AG04450 (cell line): Measurements from ENCODE around the gene FLNC. TPM values are rescaled to one million over a fixed set of nuclear protein-coding genes. Genes with fewer than 3 reads are reported as not detected.
A peak's percentile ranks its signal among the peaks of the same experiment; 100 is the strongest.

Experiments
- CTCF ChIA-PET: fragments of 300-600, 350-600 bp; formaldehyde crosslinking; extraction: SDS; loops from one replicate; lab custom pipeline; 2022; ENCODE audit warnings: antibody characterized with exemption, inconsistent platforms; lab: Charles Lee
- POLR2A ChIA-PET: fragments of 350-600 bp; formaldehyde crosslinking; extraction: SDS; loops from one replicate; lab custom pipeline; 2021; ENCODE audit warnings: antibody characterized with exemption, inconsistent platforms; lab: Yijun Ruan, JAX
- DNase-seq: peaks from one replicate; pipeline ENCODE4 v3.0.0-alpha.2; 2011; ENCODE audit warnings: low read depth, low spot score
- H3K27ac ChIP-seq: one replicate; pipeline ENCODE4 v1.5.1; 2012; ENCODE audit warnings: low read depth, low read length, control low read depth
- H3K27me3 ChIP-seq: one replicate; pipeline ENCODE4 v1.6.0; 2012; ENCODE audit warnings: low read length; ENCODE audit not compliant: control insufficient read depth, insufficient read depth
- H3K4me3 ChIP-seq: 2 replicates; pipeline ENCODE4 v1.5.1; 2011; ENCODE audit warnings: mild to moderate bottlenecking, low read depth, low read length, control low read depth
- H3K9me3 ChIP-seq: 2 replicates; pipeline ENCODE4 v1.5.1; 2012; ENCODE audit warnings: low read length; ENCODE audit not compliant: control insufficient read depth, insufficient read depth
- polyA plus RNA-seq: library from polyadenylated mRNA; depleted of rRNA; stranded (reverse); fragments of >200 nt; gene quantifications from 2 replicates; pipeline ENCODE4 v1.2.3, GENCODE V29; 2011
- TF ChIP-seq, protein P1 (sequence below): IDR thresholded peaks from 2 replicates; pipeline ENCODE4 v1.5.1; 2011; ENCODE audit warnings: low read depth, low read length, control low read depth, inconsistent platforms

FLNC gene
- polyA plus RNA-seq, 1 experiment = 25.8 TPM

DNA sequence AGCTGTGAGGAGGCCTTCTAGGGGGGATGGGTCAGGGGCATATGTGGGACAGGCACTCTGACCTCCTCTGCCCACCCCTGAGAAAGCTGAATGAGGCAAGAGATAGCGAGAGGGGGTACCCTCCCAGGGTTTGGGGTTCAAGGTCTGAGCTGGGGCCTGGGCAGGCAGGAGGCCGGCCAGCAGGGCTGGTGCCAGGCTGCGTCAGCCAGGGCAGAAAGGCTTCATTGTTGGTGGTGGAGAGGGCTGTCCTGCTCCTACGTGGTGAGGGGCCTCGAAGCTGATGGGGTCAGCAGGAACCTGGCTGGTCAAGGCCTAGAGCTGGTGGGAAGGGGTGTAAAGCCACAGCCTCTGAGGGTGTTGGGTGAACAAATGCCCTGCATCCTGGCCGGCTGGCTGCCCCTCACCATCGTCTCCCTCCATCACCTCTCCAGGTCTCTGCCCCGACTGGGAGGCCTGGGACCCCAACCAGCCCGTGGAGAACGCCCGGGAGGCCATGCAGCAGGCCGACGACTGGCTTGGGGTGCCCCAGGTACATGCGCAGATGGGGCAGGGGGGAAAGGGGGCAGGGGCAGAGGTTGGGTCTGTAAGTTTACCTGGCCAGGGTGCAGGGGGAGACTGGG is 6.6 kb downstream of the FLNC start:
- peak overlapping the region; percentile 65 for H3K27ac ChIP-seq
- no peak overlapping the region for H3K4me3 ChIP-seq
- ChIA-PET CTCF (interaction anchor here (2.1 kb wide), 1 partner anchor 47 kb away, joined by 8 read pairs; no protein-coding TSS in a partner anchor), POLR2A (interaction anchor here (1.6 kb wide), 1 partner anchor 9 kb away, joined by 7 read pairs; no protein-coding TSS in a partner anchor)
- H3K27me3 ChIP-seq = no peaks in the 10 kb centered on the region
- no peaks in the 10 kb centered on the region; the same call in 1 of the 2 replicates for H3K9me3 ChIP-seq
- no peak for DNase-seq
- TF ChIP-seq, protein P1, sequence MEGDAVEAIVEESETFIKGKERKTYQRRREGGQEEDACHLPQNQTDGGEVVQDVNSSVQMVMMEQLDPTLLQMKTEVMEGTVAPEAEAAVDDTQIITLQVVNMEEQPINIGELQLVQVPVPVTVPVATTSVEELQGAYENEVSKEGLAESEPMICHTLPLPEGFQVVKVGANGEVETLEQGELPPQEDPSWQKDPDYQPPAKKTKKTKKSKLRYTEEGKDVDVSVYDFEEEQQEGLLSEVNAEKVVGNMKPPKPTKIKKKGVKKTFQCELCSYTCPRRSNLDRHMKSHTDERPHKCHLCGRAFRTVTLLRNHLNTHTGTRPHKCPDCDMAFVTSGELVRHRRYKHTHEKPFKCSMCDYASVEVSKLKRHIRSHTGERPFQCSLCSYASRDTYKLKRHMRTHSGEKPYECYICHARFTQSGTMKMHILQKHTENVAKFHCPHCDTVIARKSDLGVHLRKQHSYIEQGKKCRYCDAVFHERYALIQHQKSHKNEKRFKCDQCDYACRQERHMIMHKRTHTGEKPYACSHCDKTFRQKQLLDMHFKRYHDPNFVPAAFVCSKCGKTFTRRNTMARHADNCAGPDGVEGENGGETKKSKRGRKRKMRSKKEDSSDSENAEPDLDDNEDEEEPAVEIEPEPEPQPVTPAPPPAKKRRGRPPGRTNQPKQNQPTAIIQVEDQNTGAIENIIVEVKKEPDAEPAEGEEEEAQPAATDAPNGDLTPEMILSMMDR = no peak

DNA sequence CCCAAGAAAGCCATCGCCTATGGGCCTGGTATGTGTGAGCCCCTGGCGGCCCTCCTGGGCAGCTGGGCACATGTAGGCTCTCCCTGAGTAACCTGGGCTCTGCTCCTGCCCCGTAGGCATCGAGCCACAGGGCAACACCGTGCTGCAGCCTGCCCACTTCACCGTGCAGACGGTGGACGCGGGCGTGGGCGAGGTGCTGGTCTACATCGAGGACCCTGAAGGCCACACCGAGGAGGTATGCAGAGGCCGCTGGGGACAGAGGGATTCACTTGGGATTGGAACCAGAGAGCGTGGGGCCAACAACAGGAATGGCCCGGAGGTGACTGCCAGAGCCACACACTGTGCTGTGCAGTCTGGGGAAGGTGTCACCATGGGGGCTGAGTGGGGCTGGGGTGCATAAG is 7.3 kb downstream of the FLNC start:
- ChIA-PET CTCF (no interaction called here), POLR2A (no interaction called here)
- TF ChIP-seq, protein P1 = no peak
- DNase-seq = no peak
- Histone ChIP-seq H3K9me3 (no peaks in the 10 kb centered on the region; the same call in 1 of the 2 replicates), H3K4me3 (no peak overlapping the region), H3K27ac (no peak overlapping the region), H3K27me3 (no peaks in the 10 kb centered on the region)

DNA sequence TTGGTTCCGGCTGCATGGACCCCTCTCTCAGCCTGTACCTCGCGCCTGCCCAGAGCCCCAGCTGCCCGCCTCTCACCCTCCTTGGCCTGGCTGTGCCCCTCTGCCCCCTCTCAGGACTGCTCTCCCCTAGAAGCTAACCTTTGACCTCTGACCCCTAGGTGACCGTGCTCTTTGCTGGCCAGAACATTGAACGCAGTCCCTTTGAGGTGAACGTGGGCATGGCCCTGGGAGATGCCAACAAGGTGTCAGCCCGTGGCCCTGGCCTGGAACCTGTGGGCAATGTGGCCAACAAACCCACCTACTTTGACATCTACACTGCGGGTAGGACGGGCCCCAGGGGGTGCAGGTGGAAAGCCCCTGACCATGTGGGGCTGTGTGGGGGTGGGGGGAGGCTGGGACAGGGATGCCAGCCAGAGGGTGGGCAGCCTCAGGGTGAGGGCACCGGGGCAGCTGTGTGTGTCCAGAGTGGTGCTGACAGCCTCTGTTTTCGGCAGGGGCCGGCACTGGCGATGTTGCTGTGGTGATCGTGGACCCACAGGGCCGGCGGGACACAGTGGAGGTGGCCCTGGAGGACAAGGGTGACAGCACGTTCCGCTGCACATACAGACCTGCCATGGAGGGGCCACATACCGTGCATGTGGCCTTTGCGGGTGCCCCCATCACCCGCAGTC is 8.0 kb downstream of the FLNC start:
- no peak overlapping the region for H3K4me3 ChIP-seq
- H3K9me3 ChIP-seq = no peaks in the 10 kb centered on the region; the same call in 1 of the 2 replicates
- no peak for DNase-seq
- ChIA-PET CTCF (no interaction called here), POLR2A (no interaction called here)
- H3K27ac ChIP-seq = peak overlapping the region; percentile 21
- no peaks in the 10 kb centered on the region for H3K27me3 ChIP-seq
- TF ChIP-seq, protein P1 = no peak

- TF ChIP-seq, protein P1 = no peak
- Histone ChIP-seq H3K27ac (no peak overlapping the region), H3K9me3 (no peaks in the 10 kb centered on the region; the same call in 1 of the 2 replicates), H3K4me3 (no peak overlapping the region), H3K27me3 (no peaks in the 10 kb centered on the region)
- ChIA-PET CTCF (no interaction called here), POLR2A (interaction anchor here (0.6 kb wide), 1 partner anchor 119 kb away, joined by 4 read pairs; no protein-coding TSS in a partner anchor)
- no peak for DNase-seq
Measured at GRCh38 chr7:128838981-128839731, 8.9 kb downstream of the FLNC start.
